ENCODE measurements around the gene AVPR2. TPM values are rescaled to one million over a fixed set of nuclear protein-coding genes. Genes with fewer than 3 reads are reported as not detected.

The AVPR2 gene
- total RNA-seq, 5 donors from 2014 or later (not counting 1 experiment from before 2014, with no cell fraction given), result not detected

- no peak for ATAC-seq (replicated peaks in 1 of 4)
- H3K27ac Mint-ChIP-seq, result no peak overlapping the region
These were observed 38.0 kb upstream of the AVPR2 start for GRCh38 chrX:153866302-153867019.

GRCh38 chrX:153867139-153867538 lies 37.3 kb upstream of the AVPR2 start:
- ChIA-PET CTCF (no interaction called here), POLR2A (no interaction called here)
- ATAC-seq (replicated peaks in 1 of 4) (no peak), DNase-seq (no peak)
- Mint-ChIP-seq H3K27me3 (peaks cover 0 to 10% of the 10 kb centered on the region in 2 donors), H3K4me1 (no peaks in the 10 kb centered on the region), H3K36me3 (no peaks in the 10 kb centered on the region), H3K27ac (no peak overlapping the region), H3K4me3 (no peak overlapping the region), H3K9me3 (no peaks in the 10 kb centered on the region)
- Histone ChIP-seq H3K4me3 (ENCODE audit: control insufficient read depth in 1 of 2, extremely low read depth in 1 of 2, low read length in 1 of 2) (no peak overlapping the region), H3K27ac (ENCODE audit: low read length) (no peak overlapping the region), H3K27me3 (replicated peaks in 1 of 2; ENCODE audit: control insufficient read depth in 2 of 2, extremely low read depth in 1 of 2, insufficient read depth in 2 of 2, low read length in 1 of 2) (peaks cover 0 to 22% of the 10 kb centered on the region in 2 experiments), H3K9me3 (no peaks in the 10 kb centered on the region), H3K4me1 (ENCODE audit: control insufficient read depth in 1 of 2, extremely low read depth in 1 of 2, insufficient read depth in 2 of 2, low read length in 2 of 2) (no peaks in the 10 kb centered on the region), H3K36me3 (ENCODE audit: control insufficient read depth in 2 of 2, extremely low read depth in 1 of 2, insufficient read depth in 1 of 2, low read length in 1 of 2) (no peaks in the 10 kb centered on the region)
- no CpG with 5 or more reads among the region's 9 CpGs for WGBS (ENCODE audit: insufficient coverage)

More at GRCh38 chrX:153866302-153867019, 38.0 kb upstream of the AVPR2 start:
- H3K27ac ChIP-seq (ENCODE audit: low read length), result no peak overlapping the region
- POLR2A ChIA-PET, result no interaction called here
- no peaks in the 10 kb centered on the region for H3K4me1 ChIP-seq (ENCODE audit: control insufficient read depth in 1 of 2, extremely low read depth in 1 of 2, insufficient read depth in 2 of 2, low read length in 2 of 2)
- peaks cover 0 to 22% of the 10 kb centered on the region in 2 experiments for H3K27me3 ChIP-seq (replicated peaks in 1 of 2; ENCODE audit: control insufficient read depth in 2 of 2, extremely low read depth in 1 of 2, insufficient read depth in 2 of 2, low read length in 1 of 2)
- DNase-seq, result no peak
- CTCF ChIA-PET, result no interaction called here
- Mint-ChIP-seq H3K36me3 (no peaks in the 10 kb centered on the region), H3K9me3 (no peaks in the 10 kb centered on the region), H3K27me3 (peaks cover 0 to 8% of the 10 kb centered on the region in 2 donors), H3K4me3 (no peak overlapping the region), H3K4me1 (no peaks in the 10 kb centered on the region)
- H3K36me3 ChIP-seq (ENCODE audit: control insufficient read depth in 2 of 2, extremely low read depth in 1 of 2, insufficient read depth in 1 of 2, low read length in 1 of 2), result no peaks in the 10 kb centered on the region
- no peaks in the 10 kb centered on the region for H3K9me3 ChIP-seq
- no peak overlapping the region for H3K4me3 ChIP-seq (ENCODE audit: control insufficient read depth in 1 of 2, extremely low read depth in 1 of 2, low read length in 1 of 2)
- WGBS (ENCODE audit: insufficient coverage), result 84% methylated on average over 8 of the region's 22 CpGs

- no peaks in the 10 kb centered on the region for H3K4me1 ChIP-seq (ENCODE audit: control insufficient read depth in 1 of 2, extremely low read depth in 1 of 2, insufficient read depth in 2 of 2, low read length in 2 of 2)
- ChIA-PET CTCF (no interaction called here), POLR2A (interaction anchor here in 1 of 2 donors (0.5 kb wide), 1 partner anchor 23 kb away, joined by 7 read pairs; no protein-coding TSS in a partner anchor)
- DNase-seq (no peak), ATAC-seq (replicated peaks in 1 of 4) (no peak)
- Mint-ChIP-seq H3K27ac (no peak overlapping the region), H3K36me3 (no peaks in the 10 kb centered on the region), H3K9me3 (no peaks in the 10 kb centered on the region), H3K27me3 (peaks cover 0 to 15% of the 10 kb centered on the region in 2 donors), H3K4me1 (no peaks in the 10 kb centered on the region), H3K4me3 (no peak overlapping the region)
- H3K36me3 ChIP-seq (ENCODE audit: control insufficient read depth in 2 of 2, extremely low read depth in 1 of 2, insufficient read depth in 1 of 2, low read length in 1 of 2), result no peaks in the 10 kb centered on the region
- no peak overlapping the region for H3K27ac ChIP-seq (ENCODE audit: low read length)
- H3K27me3 ChIP-seq (replicated peaks in 1 of 2; ENCODE audit: control insufficient read depth in 2 of 2, extremely low read depth in 1 of 2, insufficient read depth in 2 of 2, low read length in 1 of 2), result peaks cover 0 to 22% of the 10 kb centered on the region in 2 experiments
- no peaks in the 10 kb centered on the region for H3K9me3 ChIP-seq
- WGBS (ENCODE audit: insufficient coverage), result 71% methylated on average over 1 of the region's 13 CpGs
- H3K4me3 ChIP-seq (ENCODE audit: control insufficient read depth in 1 of 2, extremely low read depth in 1 of 2, low read length in 1 of 2), result no peak overlapping the region
These were observed 36.8 kb upstream of the AVPR2 start for GRCh38 chrX:153867671-153868070.

- Mint-ChIP-seq H3K27me3 (peaks cover 0 to 21% of the 10 kb centered on the region in 2 donors), H3K4me3 (no peak overlapping the region), H3K4me1 (no peaks in the 10 kb centered on the region), H3K9me3 (no peaks in the 10 kb centered on the region), H3K27ac (no peak overlapping the region), H3K36me3 (no peaks in the 10 kb centered on the region)
- ChIA-PET POLR2A (no interaction called here), CTCF (no interaction called here)
- H3K9me3 ChIP-seq, result no peaks in the 10 kb centered on the region
- peaks cover 0 to 19% of the 10 kb centered on the region in 2 experiments for H3K27me3 ChIP-seq (replicated peaks in 1 of 2; ENCODE audit: control insufficient read depth in 2 of 2, extremely low read depth in 1 of 2, insufficient read depth in 2 of 2, low read length in 1 of 2)
- DNase-seq (no peak), ATAC-seq (replicated peaks in 1 of 4) (no peak)
- no peak overlapping the region for H3K4me3 ChIP-seq (ENCODE audit: control insufficient read depth in 1 of 2, extremely low read depth in 1 of 2, low read length in 1 of 2)
- no peaks in the 10 kb centered on the region for H3K4me1 ChIP-seq (ENCODE audit: control insufficient read depth in 1 of 2, extremely low read depth in 1 of 2, insufficient read depth in 2 of 2, low read length in 2 of 2)
- WGBS (ENCODE audit: insufficient coverage), result 81% methylated on average over 8 of the region's 26 CpGs
- H3K36me3 ChIP-seq (ENCODE audit: control insufficient read depth in 2 of 2, extremely low read depth in 1 of 2, insufficient read depth in 1 of 2, low read length in 1 of 2), result no peaks in the 10 kb centered on the region
- no peak overlapping the region for H3K27ac ChIP-seq (ENCODE audit: low read length)
These were observed 35.6 kb upstream of the AVPR2 start for GRCh38 chrX:153868576-153869472.

- Histone ChIP-seq H3K4me3 (ENCODE audit: control insufficient read depth in 1 of 2, extremely low read depth in 1 of 2, low read length in 1 of 2) (no peak overlapping the region), H3K9me3 (no peaks in the 10 kb centered on the region), H3K36me3 (ENCODE audit: control insufficient read depth in 2 of 2, extremely low read depth in 1 of 2, insufficient read depth in 1 of 2, low read length in 1 of 2) (no peaks in the 10 kb centered on the region), H3K4me1 (ENCODE audit: control insufficient read depth in 1 of 2, extremely low read depth in 1 of 2, insufficient read depth in 2 of 2, low read length in 2 of 2) (no peaks in the 10 kb centered on the region), H3K27ac (ENCODE audit: low read length) (no peak overlapping the region), H3K27me3 (replicated peaks in 1 of 2; ENCODE audit: control insufficient read depth in 2 of 2, extremely low read depth in 1 of 2, insufficient read depth in 2 of 2, low read length in 1 of 2) (peaks cover 0 to 18% of the 10 kb centered on the region in 2 experiments)
- H3K36me3 Mint-ChIP-seq, result no peaks in the 10 kb centered on the region
- WGBS (ENCODE audit: insufficient coverage), result 91% methylated on average over 12 of the region's 31 CpGs
- ChIA-PET CTCF (no interaction called here), POLR2A (no interaction called here)
- no peak for ATAC-seq (replicated peaks in 1 of 4)
- no peaks in the 10 kb centered on the region for H3K9me3 Mint-ChIP-seq
- no peak overlapping the region for H3K27ac Mint-ChIP-seq
- H3K4me1 Mint-ChIP-seq, result peaks cover 0 to under 1% (median 0%) of the 10 kb centered on the region in 3 donors
- no peak overlapping the region for H3K4me3 Mint-ChIP-seq
- peaks cover 0 to 28% of the 10 kb centered on the region in 2 donors for H3K27me3 Mint-ChIP-seq
- no peak for DNase-seq
These were observed 34.8 kb upstream of the AVPR2 start for GRCh38 chrX:153869473-153870287.

GRCh38 chrX:153870288-153870690 lies 34.2 kb upstream of the AVPR2 start:
- CTCF ChIA-PET, result no interaction called here
- ATAC-seq (replicated peaks in 1 of 4) (no peak), DNase-seq (no peak)
- POLR2A ChIA-PET, result no interaction called here
- Mint-ChIP-seq H3K4me3 (no peak overlapping the region), H3K9me3 (no peaks in the 10 kb centered on the region), H3K27ac (no peak overlapping the region), H3K36me3 (no peaks in the 10 kb centered on the region), H3K4me1 (peaks cover 0 to 3% (median 0%) of the 10 kb centered on the region in 3 donors), H3K27me3 (peaks cover 0 to 32% of the 10 kb centered on the region in 2 donors)
- 90% methylated on average over 2 of the region's 11 CpGs for WGBS (ENCODE audit: insufficient coverage)
- Histone ChIP-seq H3K4me3 (ENCODE audit: control insufficient read depth in 1 of 2, extremely low read depth in 1 of 2, low read length in 1 of 2) (no peak overlapping the region), H3K36me3 (ENCODE audit: control insufficient read depth in 2 of 2, extremely low read depth in 1 of 2, insufficient read depth in 1 of 2, low read length in 1 of 2) (no peaks in the 10 kb centered on the region), H3K27me3 (replicated peaks in 1 of 2; ENCODE audit: control insufficient read depth in 2 of 2, extremely low read depth in 1 of 2, insufficient read depth in 2 of 2, low read length in 1 of 2) (peaks cover 0 to 18% of the 10 kb centered on the region in 2 experiments), H3K27ac (ENCODE audit: low read length) (no peak overlapping the region), H3K9me3 (no peaks in the 10 kb centered on the region), H3K4me1 (ENCODE audit: control insufficient read depth in 1 of 2, extremely low read depth in 1 of 2, insufficient read depth in 2 of 2, low read length in 2 of 2) (no peaks in the 10 kb centered on the region)
